Right ventricle myocardium inferior (tissue), 1 donor: ENCODE data around the gene SCN2B. TPM values are rescaled to one million over a fixed set of nuclear protein-coding genes. Genes with fewer than 3 reads are reported as not detected.

Source experiments
- ATAC-seq: fragments of 200-7000 bp; cut with Tn5 transposase; one replicate; pipeline ENCODE4 v1.9.1; 2020; ENCODE audit warnings: mild to moderate bottlenecking, moderate library complexity
- DNase-seq: peaks from one replicate; pipeline ENCODE4 v3.0.0; 2021; ENCODE audit errors: missing footprints
- intact Hi-C: fragments of 100-400 bp; cut with DNase I; formaldehyde crosslinking; loops from one replicate; pipeline ENCODE4 v1.11.0; 2022
- total RNA-seq: library from RNA; stranded (reverse); fragmentation: NEBNext Ultra II Directional; extraction: Animal tissue kit (Norgen Biotek cat#: 25700); gene quantifications from one replicate; pipeline ENCODE4 v1.2.1, GENCODE V29; 2021
- donor health status: DM: no; HTN: yes; CAD: no; lungs with severe emphysema.

Gene SCN2B
- total RNA-seq, 1 donor from 2014 or later, result 18.3 TPM

DNA sequence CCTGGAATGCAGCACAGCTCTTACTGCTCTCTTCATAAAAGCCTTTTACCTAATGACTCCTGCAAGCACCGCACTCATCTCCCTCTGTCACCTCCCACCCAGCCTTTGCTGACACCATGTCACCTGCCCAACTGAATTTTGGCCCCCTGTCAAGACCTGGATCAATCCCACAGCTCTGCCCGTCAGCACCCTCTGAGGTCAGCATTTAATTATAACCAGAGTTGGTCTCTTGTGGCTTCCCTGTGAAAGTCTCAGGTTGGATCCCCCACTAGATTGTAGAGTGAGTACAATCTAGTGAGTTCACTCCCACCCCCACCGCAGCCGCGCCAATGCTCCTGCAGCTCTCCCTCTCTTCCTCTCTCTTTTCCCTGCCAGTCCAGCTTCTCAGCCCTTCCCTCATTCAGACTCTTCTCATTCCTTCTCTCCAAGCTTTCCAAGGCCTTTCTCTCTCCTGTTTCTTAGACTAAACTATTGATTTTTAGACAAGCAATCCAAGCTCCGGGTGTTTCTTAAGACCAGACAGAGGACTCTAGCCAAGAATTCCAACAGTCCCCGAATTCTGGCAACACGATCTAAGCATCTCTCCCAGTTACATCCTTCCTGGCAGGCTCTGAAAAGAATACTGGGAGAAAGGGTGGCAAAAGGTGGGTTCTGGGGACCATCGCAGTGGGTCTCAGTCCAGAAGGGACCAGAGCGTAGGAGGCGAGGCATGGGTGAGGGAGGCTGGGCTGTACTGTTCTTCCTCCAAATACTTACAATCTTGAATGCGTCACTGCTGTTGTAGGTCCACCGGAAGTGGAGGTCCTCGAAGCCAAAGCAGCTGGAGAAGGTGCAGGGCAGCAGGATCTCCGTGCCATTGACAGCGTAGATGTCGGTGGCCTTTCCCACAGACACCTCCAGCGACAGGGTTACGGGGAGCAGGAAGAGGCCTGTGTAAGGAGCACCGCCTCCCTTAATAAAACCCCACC is 31.9 kb downstream of the SCN2B start:
- DNase-seq (no peak), ATAC-seq (peak; percentile 38)
- intact Hi-C loops, result loop anchor here (1.0 to 5.0 kb wide), 5 partner anchors 27 to 343 kb away; no protein-coding TSS in a partner anchor

DNA sequence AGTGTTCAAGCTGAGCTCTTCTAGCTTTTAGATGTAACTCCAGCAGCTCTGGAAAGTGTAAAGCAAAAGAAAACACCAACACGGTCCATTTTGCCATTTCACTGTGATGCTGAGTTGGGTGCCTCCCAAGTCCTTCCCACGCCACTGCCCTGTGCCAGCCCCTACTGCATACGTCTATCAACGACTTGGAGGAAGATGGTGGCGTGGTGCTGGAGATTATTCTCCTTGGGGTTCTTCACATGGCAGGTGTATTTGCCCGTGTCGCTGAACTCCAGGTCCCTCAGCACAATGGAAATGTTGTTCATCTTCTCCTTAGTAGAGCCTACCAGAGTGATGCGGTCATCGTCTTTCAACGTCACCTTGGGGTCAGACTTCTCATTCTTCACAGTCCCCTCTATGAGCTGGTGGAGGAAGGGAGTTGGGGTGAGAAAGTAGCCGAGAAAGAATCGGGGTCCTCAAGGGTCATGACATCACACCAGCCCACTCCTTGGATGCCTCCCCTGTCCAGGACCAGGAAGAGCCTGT is 32.7 kb downstream of the SCN2B start:
- ATAC-seq, result no peak
- intact Hi-C loops, result loop anchor here (2.0 kb wide), 2 partner anchors 51 to 221 kb away; no protein-coding TSS in a partner anchor
- DNase-seq, result no peak

DNA sequence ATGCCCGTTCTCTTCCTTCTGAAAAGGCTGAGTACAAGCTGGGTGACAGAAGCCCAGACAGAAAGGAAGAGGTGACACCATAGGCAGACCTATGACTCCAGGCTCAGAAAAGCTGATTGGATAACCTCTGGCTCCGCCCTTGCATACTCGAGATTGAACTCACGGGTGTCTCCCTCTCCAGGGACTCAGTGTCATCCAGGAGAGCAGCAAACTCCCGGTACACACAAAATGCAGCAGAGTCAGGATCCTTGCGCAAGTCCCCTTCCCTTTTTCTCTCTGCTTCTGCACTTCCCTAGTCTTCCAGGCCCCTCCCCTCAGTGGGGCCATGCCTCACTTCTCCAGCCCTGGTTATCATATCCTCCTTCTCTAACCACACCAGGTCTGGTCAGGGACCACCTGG is 33.6 kb downstream of the SCN2B start:
- intact Hi-C loops, result no loop called here
- DNase-seq, result no peak

DNA sequence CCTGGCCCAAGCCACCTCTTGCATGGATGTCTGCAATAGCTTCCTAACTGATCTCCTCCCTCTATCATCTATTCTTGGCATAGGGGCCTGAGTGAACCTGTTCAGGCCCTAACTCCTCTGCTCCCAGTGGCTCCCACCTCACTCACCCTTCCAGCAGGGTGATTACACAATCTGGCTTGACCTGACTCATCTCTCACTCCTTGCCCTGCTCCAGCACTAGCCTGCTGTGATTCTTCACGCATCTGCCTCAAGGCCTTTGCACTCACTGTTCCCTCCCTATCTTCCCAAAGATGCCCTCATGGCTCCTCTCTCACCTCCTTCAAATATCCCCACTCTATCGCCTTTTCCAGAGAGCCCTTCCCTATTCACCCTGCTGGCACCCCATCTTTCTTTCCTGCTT is 34.4 kb downstream of the SCN2B start:
- intact Hi-C loops, result no loop called here
- ATAC-seq, result no peak
- no peak for DNase-seq

More for the DNA sequence above, 33.6 kb downstream of the SCN2B start:
- ATAC-seq, result no peak

DNA sequence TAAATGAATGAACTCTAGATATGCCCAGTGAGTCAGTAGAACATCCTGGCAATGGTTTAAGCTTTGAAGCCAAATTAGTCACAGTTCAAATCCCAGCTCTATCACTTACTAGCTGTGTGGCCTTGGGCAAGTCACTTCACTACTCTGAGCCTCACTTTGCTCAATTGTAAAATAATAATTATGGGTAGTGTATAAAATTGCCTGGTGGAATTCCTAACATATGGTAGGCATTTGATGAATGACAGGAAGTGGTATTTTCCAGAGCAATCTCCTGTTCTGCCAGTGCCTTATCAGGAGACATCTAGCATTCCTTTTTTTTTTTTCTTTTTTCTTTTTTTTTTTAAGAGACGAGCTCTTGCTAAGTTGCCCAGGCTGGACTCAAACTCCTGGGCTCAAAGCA is 36.9 kb downstream of the SCN2B start:
- ATAC-seq, result no peak
- DNase-seq, result no peak
- intact Hi-C loops, result no loop called here

DNA sequence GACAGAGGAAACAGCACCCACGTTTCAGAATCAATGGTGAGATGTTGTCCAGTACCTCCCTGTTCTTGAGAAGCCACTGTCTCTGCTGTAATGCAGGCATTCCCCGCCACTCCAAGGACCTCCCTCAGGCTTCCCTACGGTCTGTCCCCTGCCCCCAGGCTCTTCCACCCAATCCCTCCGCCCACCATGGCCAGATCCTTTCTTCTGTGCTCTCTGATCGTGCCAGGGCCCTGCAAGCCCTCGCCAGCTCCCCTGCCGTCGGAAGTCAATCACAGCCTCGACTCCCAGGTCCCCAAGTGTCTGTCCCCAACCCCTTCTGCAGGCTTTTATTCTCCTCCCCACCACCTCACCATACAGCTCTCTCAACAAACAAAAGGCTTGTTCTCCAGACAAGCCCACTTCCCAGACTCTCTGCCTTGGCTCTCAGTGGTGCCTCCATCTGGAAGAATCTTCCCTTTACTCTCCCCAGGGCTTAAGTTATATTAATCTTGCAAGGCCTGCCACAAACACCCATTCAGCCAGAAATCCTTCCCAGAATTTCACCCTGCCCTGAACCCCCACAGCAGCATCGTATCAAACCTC is 37.5 kb downstream of the SCN2B start:
- ATAC-seq, result no peak
- intact Hi-C loops, result no loop called here
- no peak for DNase-seq

DNA sequence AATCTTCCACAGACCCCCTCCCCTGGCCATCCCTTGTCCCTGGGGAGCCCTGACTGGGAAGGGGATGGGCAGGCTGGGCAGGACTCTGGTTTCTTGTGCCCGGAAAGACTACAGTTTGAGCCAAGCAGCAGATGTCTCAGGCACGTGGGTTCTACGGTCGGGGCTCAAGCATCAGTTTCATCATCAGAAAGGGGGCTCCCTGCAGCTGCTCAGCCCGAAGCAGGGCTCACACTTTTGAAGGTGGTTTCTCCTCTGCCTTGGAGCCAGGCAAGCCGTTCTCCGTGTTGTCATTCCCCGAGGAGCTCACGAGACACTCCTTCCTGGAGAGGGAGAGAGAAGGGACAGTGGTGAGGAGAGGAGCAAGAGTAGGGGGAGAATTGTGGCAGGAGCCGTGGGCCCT is 39.6 kb downstream of the SCN2B start:
- intact Hi-C loops, result no loop called here
- DNase-seq, result no peak
- no peak for ATAC-seq

DNA sequence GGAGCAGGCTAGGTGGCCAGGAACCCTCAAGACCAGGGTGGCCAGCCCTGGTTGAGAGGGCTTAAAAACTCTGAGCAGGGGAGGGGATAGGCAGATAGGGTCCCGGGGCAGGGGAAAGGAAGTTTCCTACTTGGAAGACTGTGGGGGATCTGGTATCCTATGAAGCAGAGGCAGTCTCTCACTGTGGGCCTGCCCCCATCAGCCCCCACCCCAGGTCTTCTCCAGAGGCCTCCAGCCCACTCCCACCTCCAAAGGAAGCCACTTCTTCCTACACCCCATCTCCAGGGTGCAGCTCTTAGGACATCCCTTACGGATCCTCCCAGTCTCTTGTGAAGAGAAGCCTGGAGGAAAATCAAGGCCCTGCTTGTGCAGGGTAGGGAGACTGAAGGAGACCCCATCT is 40.1 kb downstream of the SCN2B start:
- ATAC-seq, result no peak
- intact Hi-C loops, result no loop called here
- DNase-seq, result no peak

DNA sequence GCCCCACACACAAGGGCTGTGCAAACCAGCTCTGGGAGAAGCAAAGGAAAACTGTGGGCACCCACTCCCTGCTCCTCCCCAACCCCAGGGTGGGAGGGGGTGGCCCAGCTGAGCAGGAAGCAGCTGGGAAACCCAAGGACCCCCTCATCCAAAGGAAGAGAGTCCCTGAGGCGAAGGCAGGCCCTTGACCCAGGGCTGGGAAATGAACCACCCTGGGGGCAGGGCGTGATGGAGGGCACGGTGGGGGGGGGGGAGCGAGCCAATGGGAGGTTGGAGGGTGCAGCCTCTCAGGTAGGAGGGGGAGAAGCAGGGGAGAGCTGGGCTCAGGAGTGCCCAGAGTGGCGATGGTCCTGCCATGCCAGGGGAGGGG is 40.7 kb downstream of the SCN2B start:
- no peak for ATAC-seq
- DNase-seq, result no peak
- intact Hi-C loops, result no loop called here

DNA sequence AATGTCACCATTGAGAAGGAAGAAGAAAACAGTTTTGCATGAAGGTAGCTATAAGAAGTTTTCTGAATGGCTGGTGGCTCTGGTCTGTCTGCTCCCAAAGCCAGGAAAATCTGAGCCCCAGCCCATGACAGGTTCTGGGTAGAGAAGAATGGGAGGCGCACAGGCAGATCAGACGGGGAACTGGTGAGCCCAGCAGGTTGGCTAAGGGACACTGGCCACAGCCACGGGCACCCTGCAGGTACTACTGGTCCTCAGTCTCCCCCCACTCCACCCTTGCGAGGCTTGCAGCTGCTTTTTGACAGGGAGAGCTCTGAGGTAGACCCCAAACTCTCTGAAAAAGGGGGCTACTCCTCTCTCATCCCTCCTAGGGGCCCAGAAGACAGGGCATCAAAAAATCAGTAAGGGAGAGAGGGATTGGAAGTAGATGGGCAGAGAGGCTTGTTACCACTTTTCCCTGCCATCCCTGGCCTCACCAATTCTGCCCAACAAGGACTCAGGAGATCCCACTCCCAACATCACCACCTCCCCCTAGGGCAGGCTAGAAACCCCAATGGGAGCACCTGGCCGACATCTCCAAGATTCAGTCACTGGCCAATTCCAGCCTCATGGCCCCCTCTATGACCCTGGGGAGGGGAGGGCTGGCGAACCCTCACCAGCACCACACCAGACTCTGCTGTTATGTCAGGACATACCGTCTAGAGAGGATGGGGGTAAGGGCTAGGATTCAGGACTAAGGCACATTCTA is 41.2 kb downstream of the SCN2B start:
- no peak for DNase-seq
- intact Hi-C loops, result no loop called here
- ATAC-seq, result no peak

DNA sequence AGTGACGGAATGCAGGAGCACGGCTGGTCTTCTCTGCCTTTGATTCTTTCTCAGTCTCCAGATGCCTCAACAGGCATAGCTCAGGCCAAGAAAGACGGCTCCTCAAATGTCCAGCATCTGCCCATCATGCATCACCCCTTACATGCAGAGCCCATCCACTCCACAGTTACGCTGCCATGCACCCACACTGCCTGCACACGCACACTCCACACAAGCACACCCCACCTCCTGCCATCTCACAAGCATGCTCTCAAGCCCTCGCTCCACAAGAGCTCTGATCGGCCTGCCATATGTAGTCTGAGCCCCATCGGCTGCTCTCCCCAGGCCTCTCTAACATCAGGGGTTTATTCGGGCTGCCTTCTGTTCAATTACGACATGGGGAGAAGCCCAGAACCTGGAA is 42.6 kb downstream of the SCN2B start:
- intact Hi-C loops, result no loop called here
- DNase-seq (no peak), ATAC-seq (no peak)

DNA sequence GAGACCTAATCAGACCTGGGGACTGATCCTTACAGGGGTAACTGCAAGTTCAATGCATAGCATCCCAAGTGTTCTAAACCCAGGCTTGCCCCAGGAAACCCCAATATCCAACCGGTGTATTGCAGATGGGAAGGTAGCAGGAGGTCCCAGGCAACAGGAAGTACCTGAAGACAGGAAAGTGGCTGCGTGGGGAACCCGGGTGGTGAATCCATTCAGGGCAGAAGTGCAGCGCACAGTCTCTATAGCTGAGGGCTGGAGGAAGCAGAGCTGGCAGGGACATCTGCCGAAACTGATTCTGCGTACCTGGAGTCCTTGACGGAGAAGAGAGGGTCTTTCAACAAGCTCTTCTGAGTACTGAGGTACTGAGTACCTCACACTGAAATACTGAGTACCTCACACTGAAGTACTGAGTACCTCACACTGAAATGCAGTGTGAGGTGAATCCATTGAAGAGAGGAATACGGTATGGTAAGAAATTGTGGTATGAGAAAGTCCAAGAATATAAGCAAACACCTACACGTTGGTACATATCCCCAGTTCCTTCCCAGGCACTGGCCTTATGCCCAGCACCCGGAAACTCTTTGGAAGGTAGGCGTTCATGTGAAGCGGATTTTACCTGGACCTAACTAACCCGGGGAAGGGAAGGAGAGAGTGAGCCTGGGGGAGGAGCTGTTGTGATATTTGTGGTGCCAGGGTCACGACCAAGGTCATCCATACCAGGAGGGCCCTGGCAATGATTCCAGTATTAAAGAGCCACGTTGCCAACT is 43.9 kb downstream of the SCN2B start:
- DNase-seq, result no peak
- intact Hi-C loops, result no loop called here
- no peak for ATAC-seq

DNA sequence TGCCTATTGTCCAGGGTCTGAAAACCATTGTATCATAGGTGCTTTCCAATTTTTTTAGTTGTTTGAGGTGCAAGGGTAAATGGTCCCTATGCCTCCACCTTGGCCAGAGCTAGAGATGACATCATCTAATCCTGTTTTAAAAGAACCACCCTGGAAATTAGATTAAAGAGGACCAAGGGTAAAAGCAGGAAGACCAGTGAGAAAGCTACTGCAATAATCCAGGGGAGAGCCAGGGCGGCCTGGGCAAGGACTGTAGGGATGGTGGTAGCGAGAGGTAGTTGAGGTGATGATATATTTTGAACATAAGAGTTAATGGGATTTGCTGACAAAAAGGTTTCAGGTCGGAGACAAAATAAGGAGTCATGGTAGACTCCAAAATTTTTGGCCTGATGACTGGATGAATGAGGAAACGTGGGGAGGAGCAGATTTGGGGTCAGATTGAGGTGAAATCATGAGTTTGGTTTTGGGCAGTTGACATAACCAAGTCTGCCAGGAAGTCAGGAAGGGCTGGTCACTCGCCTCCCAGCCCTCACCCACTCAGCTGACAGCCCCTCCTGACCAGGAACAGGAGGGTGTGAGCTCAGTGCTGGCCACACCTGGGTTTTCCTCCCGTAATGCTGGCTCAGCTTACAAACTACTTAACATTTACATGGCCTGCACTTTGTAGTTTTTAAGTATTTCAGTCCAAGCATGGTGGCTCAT is 46.8 kb downstream of the SCN2B start:
- no peak for DNase-seq
- intact Hi-C loops, result no loop called here
- ATAC-seq, result no peak

DNA sequence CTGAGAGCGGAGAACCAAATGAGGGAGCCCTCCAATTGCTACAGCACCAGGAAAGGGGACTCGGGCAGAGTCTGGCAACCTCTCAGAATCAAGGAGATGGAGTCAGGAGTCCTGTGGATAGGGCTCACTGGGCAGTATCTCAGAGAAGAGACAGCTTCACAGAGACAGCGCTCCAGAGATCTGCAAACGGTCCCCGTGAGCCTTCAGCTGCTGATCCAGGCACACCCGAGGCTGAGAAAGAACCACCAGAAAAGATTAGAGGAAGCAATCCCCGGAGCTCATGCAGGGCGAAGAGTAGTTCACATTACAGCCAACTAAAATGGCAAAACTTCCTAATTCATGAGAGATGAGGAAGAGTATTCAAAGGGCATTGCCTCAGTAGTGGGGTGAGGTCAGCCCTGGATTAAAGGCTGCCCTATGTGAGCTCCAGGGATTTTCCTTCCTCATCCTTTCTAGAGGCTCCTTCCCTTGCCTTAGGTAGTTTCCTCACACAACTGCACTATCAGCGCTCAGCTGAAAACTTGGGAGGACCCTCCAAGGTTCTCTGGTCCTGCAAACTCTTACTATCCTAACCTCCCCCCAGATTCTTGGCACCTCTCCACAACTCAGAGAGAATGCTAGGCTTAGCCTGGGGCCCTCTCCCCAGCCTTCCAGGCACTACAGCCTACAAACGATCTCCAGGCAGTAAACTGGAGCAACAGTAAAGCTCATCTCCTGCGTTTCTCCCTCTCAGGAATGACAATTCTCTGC is 47.5 kb downstream of the SCN2B start:
- intact Hi-C loops, result no loop called here
- DNase-seq (no peak), ATAC-seq (peak; percentile 40)

DNA sequence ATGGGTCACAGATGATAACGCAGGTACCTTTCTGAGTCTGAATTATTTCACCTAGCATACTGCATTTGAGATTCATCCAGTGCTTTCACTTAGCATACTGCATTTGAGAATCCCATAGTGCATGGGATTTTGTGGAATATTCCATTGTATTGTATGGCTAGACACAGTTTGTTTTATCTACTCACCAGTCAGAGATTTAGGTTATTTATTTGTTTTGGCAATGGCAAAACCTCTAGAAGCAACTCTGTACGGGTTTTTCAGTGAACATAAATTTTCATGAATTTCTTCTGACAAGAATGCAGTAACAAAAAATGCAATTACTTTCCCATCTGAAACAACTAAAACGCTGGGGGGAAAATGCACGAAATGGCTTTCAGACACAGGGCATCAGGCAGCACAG is 48.1 kb downstream of the SCN2B start:
- intact Hi-C loops, result no loop called here
- ATAC-seq, result no peak
- DNase-seq, result no peak

DNA sequence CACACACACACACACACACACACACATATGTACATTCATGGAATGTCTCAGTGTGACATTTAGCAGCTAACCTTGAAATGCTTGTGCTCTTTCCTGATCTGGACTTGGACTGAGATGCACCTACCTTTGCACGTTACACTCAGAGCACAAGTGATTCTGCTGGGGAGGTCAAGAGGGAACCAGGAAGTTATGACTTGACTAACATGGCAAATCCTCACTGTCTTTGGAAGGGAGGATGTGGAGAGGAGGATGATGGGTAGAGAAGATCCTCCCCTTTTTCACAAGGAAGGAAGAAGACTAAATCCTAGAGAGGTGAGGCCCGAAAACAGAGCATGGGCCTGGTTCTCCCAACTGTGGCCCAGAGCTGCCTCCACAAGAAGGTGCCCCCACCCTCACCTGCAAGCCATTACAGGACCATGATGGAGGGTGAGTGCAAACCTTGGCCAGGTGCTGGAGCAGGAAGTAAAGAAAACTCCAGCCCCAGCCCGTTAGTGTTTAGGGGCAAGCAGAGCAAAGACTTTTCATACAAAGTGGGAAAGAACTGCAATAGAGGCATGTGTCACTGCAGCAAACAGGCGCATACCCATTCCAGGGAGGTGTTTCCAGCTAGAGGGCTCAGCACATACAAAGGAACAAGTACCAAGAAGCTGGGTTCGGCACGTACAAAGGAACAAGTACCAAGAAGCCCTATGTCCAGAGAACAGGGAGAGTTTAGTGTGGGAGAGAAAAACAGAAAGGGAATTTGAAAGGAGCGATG is 50.2 kb downstream of the SCN2B start:
- ATAC-seq (no peak), DNase-seq (no peak)
- intact Hi-C loops, result no loop called here
